H1 (cell line): ENCODE results near the gene IP6K3. TPM values are rescaled to one million over a fixed set of nuclear protein-coding genes. Genes with fewer than 3 reads are reported as not detected.

ENCODE experiments used
- CTCF ChIA-PET: fragments of 300-600 bp; sonication (Branson Sonifier 250); formaldehyde crosslinking; loops from one replicate; lab custom pipeline; 2021; ENCODE audit not compliant: partially characterized antibody; lab: Charles Lee
- POLR2A ChIA-PET: fragments of 300-600 bp; sonication (Branson Sonifier 250); formaldehyde crosslinking; loops from one replicate; lab custom pipeline; 2021; ENCODE audit warnings: inconsistent platforms; ENCODE audit not compliant: partially characterized antibody; lab: Charles Lee
- DNase-seq, 2 experiments: peaks; one replicate each; pipeline versions ENCODE4 v3.0.0 to v3.0.0-alpha.2; 2010 to 2022; ENCODE audit warnings: low spot score in 2 of 2, low read depth in 1 of 2, mixed read lengths in 1 of 2
- FAIRE-seq: peaks from 2 replicates; lab custom pipeline; 2011; peaks lifted over from hg19 to GRCh38; lab: Jason Lieb, UNC
- H2AFZ ChIP-seq: 2 replicates; pipeline ENCODE4 v1.8.1; 2012; ENCODE audit warnings: low read length, inconsistent platforms
- H2AK5ac ChIP-seq: 2 replicates; pipeline ENCODE4 v1.6.1; 2013; ENCODE audit warnings: low read depth, low read length
- H2BK120ac ChIP-seq: replicated peaks from 2 replicates; pipeline ENCODE3; 2013; ENCODE audit warnings: low read depth, low read length, inconsistent platforms
- H2BK12ac ChIP-seq: 2 replicates; pipeline ENCODE4 v1.6.1; 2013; ENCODE audit warnings: low read depth, low read length
- H2BK15ac ChIP-seq: 2 replicates; pipeline ENCODE4 v1.6.1; 2013; ENCODE audit warnings: low read length
- H2BK20ac ChIP-seq: 2 replicates; pipeline ENCODE4 v1.6.1; 2013; ENCODE audit warnings: low read length
- H2BK5ac ChIP-seq: 2 replicates; pipeline ENCODE4 v1.6.1; 2013; ENCODE audit warnings: low read depth, low read length
- H3K14ac ChIP-seq: 2 replicates; pipeline ENCODE4 v1.6.1; 2013; ENCODE audit warnings: inconsistent platforms; ENCODE audit not compliant: insufficient read length
- H3K18ac ChIP-seq: 2 replicates; pipeline ENCODE4 v1.6.1; 2013; ENCODE audit warnings: low read length; ENCODE audit errors: extremely low read depth
- H3K23ac ChIP-seq: 2 replicates; pipeline ENCODE4 v1.6.1; 2013; ENCODE audit warnings: inconsistent platforms; ENCODE audit not compliant: insufficient read length
- H3K23me2 ChIP-seq: 2 replicates; pipeline ENCODE4 v1.6.1; 2013; ENCODE audit warnings: low read depth, low read length
- H3K27ac ChIP-seq: 2 replicates; pipeline ENCODE4 v1.6.1; 2011; ENCODE audit warnings: low read depth, low read length, inconsistent platforms
- H3K27me3 ChIP-seq, 4 experiments: replicated peaks in 1 of 4; 1 replicate in 1 of 4; 2 replicates in 3 of 4; pipeline versions ENCODE4 v1.6.1 to v1.8.1; 2011 to 2013; ENCODE audit warnings: low read length in 3 of 4, mild to moderate bottlenecking in 3 of 4, inconsistent platforms in 2 of 4, mixed read lengths in 2 of 4, moderate library complexity in 1 of 4; ENCODE audit not compliant: control insufficient read depth in 3 of 4, insufficient read depth in 3 of 4; ENCODE audit errors: extremely low read depth in 1 of 4
- H3K36me3 ChIP-seq, 4 experiments: 2 replicates each; pipeline versions ENCODE4 v1.6.1 to v1.8.1; 2011 to 2013; ENCODE audit warnings: mild to moderate bottlenecking in 4 of 4, low read length in 3 of 4, moderate library complexity in 2 of 4, control low read depth in 1 of 4, inconsistent platforms in 1 of 4; ENCODE audit not compliant: insufficient read depth in 4 of 4, control insufficient read depth in 2 of 4
- H3K4ac ChIP-seq: replicated peaks from 2 replicates; pipeline ENCODE3; 2013; ENCODE audit warnings: low read length, low read depth, mixed read lengths, inconsistent platforms; ENCODE audit not compliant: insufficient read length
- H3K4me1 ChIP-seq, 4 experiments: replicated peaks in 1 of 4; 1 replicate in 1 of 4; 2 replicates in 3 of 4; pipeline versions ENCODE4 v1.6.1 to v1.8.1; 2011 to 2013; ENCODE audit warnings: low read length in 3 of 4, inconsistent platforms in 2 of 4, mixed read lengths in 1 of 4; ENCODE audit not compliant: insufficient read depth in 4 of 4, control insufficient read depth in 3 of 4
- H3K4me2 ChIP-seq, 2 experiments: 2 replicates each; pipeline versions ENCODE4 v1.6.1 to v1.8.1; 2011 to 2013; ENCODE audit warnings: low read depth in 2 of 2, low read length in 2 of 2, control low read depth in 1 of 2, inconsistent platforms in 1 of 2, mild to moderate bottlenecking in 1 of 2; ENCODE audit not compliant: insufficient read depth in 1 of 2
- H3K4me3 ChIP-seq, 4 experiments: fragments of 200-600, 300-600 bp in 1 of 4; sonication (generic), shearing (Covaris generic), sonication (Bioruptor Twin) in 1 of 4; 2 replicates each; pipeline versions ENCODE4 v1.5.1 to v1.8.1; 2011 to 2016; ENCODE audit warnings: low read length in 4 of 4, low read depth in 3 of 4, control low read depth in 2 of 4, inconsistent platforms in 2 of 4, mild to moderate bottlenecking in 2 of 4, mixed read lengths in 1 of 4, moderate library complexity in 1 of 4; ENCODE audit not compliant: insufficient read depth in 2 of 4; ENCODE audit errors: extremely low read depth in 1 of 4
- H3K56ac ChIP-seq: replicated peaks from 2 replicates; pipeline ENCODE3; 2013; ENCODE audit warnings: low read depth, mild to moderate bottlenecking, mixed read lengths, low read length, inconsistent platforms; ENCODE audit not compliant: insufficient read length
- H3K79me1 ChIP-seq: 2 replicates; pipeline ENCODE4 v1.6.1; 2013; ENCODE audit warnings: low read depth, low read length, control low read depth
- H3K79me2 ChIP-seq, 2 experiments: 2 replicates each; pipeline versions ENCODE4 v1.6.1 to v1.8.1; 2012 to 2013; ENCODE audit warnings: low read length in 2 of 2, mild to moderate bottlenecking in 2 of 2, inconsistent platforms in 1 of 2; ENCODE audit not compliant: insufficient read depth in 2 of 2, control insufficient read depth in 1 of 2
- H3K9ac ChIP-seq, 4 experiments: replicated peaks in 1 of 4; 1 replicate in 1 of 4; 2 replicates in 3 of 4; pipeline versions ENCODE4 v1.6.1 to v1.8.1; 2011 to 2013; ENCODE audit warnings: low read depth in 3 of 4, low read length in 3 of 4, control low read depth in 2 of 4, mild to moderate bottlenecking in 2 of 4, moderate library complexity in 2 of 4, inconsistent platforms in 1 of 4; ENCODE audit errors: extremely low read depth in 1 of 4
- H3K9me3 ChIP-seq, 2 experiments: 2 replicates each; pipeline versions ENCODE4 v1.6.1 to v1.8.1; 2012 to 2013; ENCODE audit warnings: mild to moderate bottlenecking in 2 of 2, moderate library complexity in 2 of 2, control low read depth in 1 of 2, inconsistent platforms in 1 of 2, low read depth in 1 of 2, low read length in 1 of 2, mixed read lengths in 1 of 2; ENCODE audit not compliant: insufficient read depth in 2 of 2
- H4K20me1 ChIP-seq, 2 experiments: replicated peaks in 1 of 2; 2 replicates each; pipeline versions ENCODE3 to v1.8.1; 2011 to 2013; ENCODE audit warnings: inconsistent platforms in 2 of 2, low read length in 2 of 2, mild to moderate bottlenecking in 1 of 2; ENCODE audit not compliant: insufficient read depth in 2 of 2, control insufficient read depth in 1 of 2
- H4K5ac ChIP-seq: 2 replicates; pipeline ENCODE4 v1.6.1; 2013; ENCODE audit warnings: low read length, low read depth, mixed read lengths, inconsistent platforms; ENCODE audit not compliant: insufficient read length
- H4K8ac ChIP-seq: 2 replicates; pipeline ENCODE4 v1.8.0; 2013; ENCODE audit warnings: mild to moderate bottlenecking, moderate library complexity, low read length, inconsistent platforms; ENCODE audit not compliant: insufficient read depth; ENCODE audit errors: extremely low read depth
- H4K91ac ChIP-seq: replicated peaks from 2 replicates; pipeline ENCODE3; 2013; ENCODE audit warnings: low read length, mixed read lengths, inconsistent platforms; ENCODE audit not compliant: insufficient read length
- EGR1 ChIP-seq: IDR thresholded peaks from 2 replicates; pipeline ENCODE4 v1.6.1; 2011; ENCODE audit warnings: low read depth, low read length, borderline replicate concordance
- WGBS, 2 experiments: shearing (Covaris generic) in 1 of 2; methylation state at CpG; one replicate each; pipeline versions ENCODE4 v1.1.6 to v1.1.7; 2013 to 2015; ENCODE audit warnings: low lambda C conversion rate in 2 of 2, mixed read lengths in 2 of 2, inconsistent platforms in 1 of 2, low coverage in 1 of 2, missing lambda C conversion rate in 1 of 2; ENCODE audit not compliant: insufficient replicate concordance in 2 of 2, insufficient coverage in 1 of 2, insufficient read length in 1 of 2; ENCODE audit errors: extremely low coverage in 1 of 2, missing lambda C conversion rate in 1 of 2; 5-methylcytosine and 5-hydroxymethylcytosine counted together
- long read RNA-seq, 2 experiments: library from RNA in 1 of 2; library from capped mRNA in 1 of 2; stranded (forward); transcript quantifications; one replicate each; pipeline ENCODE4 v2.0.0, GENCODE V29; 2021; ENCODE audit warnings: inconsistent platforms in 1 of 2
- polyA minus RNA-seq, 3 experiments: library from RNA; depleted of rRNA, polyadenylated mRNA; stranded (reverse); fragments of >200 nt; gene quantifications; 1 replicate in 2 of 3; 2 replicates in 1 of 3; pipeline ENCODE4 v1.2.3, GENCODE V29; 2011
- polyA plus RNA-seq, 7 experiments: library from polyadenylated mRNA; depleted of rRNA in 3 of 7; stranded (reverse) in 5 of 7; unstranded in 2 of 7; fragments of >200 nt in 5 of 7; fragments of 200-250 nt in 2 of 7; gene quantifications; 1 replicate in 5 of 7; 2 replicates in 1 of 7; 4 replicates in 1 of 7; pipeline versions ENCODE4 v1.2.1 to v1.2.3, GENCODE V29; 2011 to 2013; ENCODE audit warnings: missing spikeins in 2 of 7, mixed read lengths in 2 of 7
- total RNA-seq: library from RNA; stranded (reverse); fragmentation: NEBNext Ultra II Directional; extraction: Animal tissue kit (Norgen Biotek cat#: 25700); gene quantifications from 2 replicates; pipeline ENCODE4 v1.2.1, GENCODE V29; 2021

IP6K3 gene
- total RNA-seq, result 0.22 and 0.23 TPM in 2 replicates
- 0.73 and 0.93 TPM in 2 replicates for polyA plus RNA-seq (2011; rRNA removed)
- 0.72 TPM for polyA plus RNA-seq (2011; cell fraction: cytosol; rRNA removed)
- polyA plus RNA-seq (2011; cell fraction: nucleus; rRNA removed), result 0.80 TPM
- 0.25 to 0.81 TPM (median 0.46 TPM) in 4 replicates for polyA plus RNA-seq (2012, experiment 1 of 2)
- 0.26 TPM for polyA plus RNA-seq (2012, experiment 2 of 2)
- 0.14 TPM for polyA plus RNA-seq (2013, experiment 1 of 2)
- 0.13 TPM for polyA plus RNA-seq (2013, experiment 2 of 2)
- polyA minus RNA-seq (2011; rRNA and poly(A)+ RNA removed), result 0.66 and 0.69 TPM in 2 replicates
- polyA minus RNA-seq (2011; cell fraction: cytosol; rRNA and poly(A)+ RNA removed), result not detected
- polyA minus RNA-seq (2011; cell fraction: nucleus; rRNA and poly(A)+ RNA removed), result 1.00 TPM
- long read RNA-seq, experiment 1, result 0 reads
- long read RNA-seq, experiment 2, result 0 reads

DNA sequence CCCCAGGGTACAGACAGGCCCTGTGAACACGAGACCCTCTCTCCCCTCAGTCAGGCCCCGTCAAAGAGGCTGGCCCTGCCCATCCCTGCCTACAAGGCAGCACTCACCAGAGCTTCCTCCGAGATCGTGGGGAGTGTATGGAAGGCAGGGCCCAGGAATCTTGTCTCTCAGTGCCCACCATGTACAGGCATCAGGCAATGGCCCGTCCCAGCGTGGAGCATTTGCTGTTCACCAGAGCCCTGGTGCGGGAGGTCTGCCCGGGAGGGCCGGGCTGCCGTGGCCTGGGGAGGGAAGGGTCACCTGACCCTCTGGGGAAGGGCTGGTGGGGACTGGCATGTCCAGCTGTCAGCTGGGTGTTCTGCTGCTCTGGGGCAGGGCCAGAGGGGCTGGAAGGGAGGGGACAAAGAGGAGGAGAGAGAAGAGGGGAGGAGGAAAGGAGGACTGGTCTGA lies at the start of gene IP6K3:
TSS of gene IP6K3 (minus strand) at position 255 of the 450 bp plus-strand sequence. CDS start 11,429 bp downstream, outside the sequence.
- Histone ChIP-seq H3K27ac (0 out of 2 replicates have a peak within 1 kb of the TSS, but pooled peaks have one; percentile 20), H3K9ac (0 out of 7 replicates have a peak within 1 kb of the TSS, but pooled peaks of 1 of the 4 experiments have one; percentile 21)

More for the DNA sequence above, at the start of gene IP6K3:
- H3K4me3 ChIP-seq, result no peak within 1 kb of the TSS
- FAIRE-seq (no peak), DNase-seq (no peak)
- H2BK12ac ChIP-seq, result peak within 1 kb of the TSS; percentile 96; the same call in 1 of the 2 replicates
- 81% methylated on average over 10 of the region's 10 CpGs; no CpG with 5 or more reads in 1 of the 2 experiments for WGBS, 2 experiments
- H3K36me3 ChIP-seq, result no peaks in the 10 kb centered on the region
- peak within 1 kb of the TSS; percentile 39 for H4K8ac ChIP-seq
- no peaks in the 10 kb centered on the region for H3K79me1 ChIP-seq
- peak within 1 kb of the TSS; percentile 92; the same call in 1 of the 2 replicates for H2BK15ac ChIP-seq
- no peak within 1 kb of the TSS for H3K14ac ChIP-seq
- H2AK5ac ChIP-seq, result peak within 1 kb of the TSS; percentile 59; the same call in 1 of the 2 replicates
- CTCF ChIA-PET, result interaction anchor here (0.7 to 12.0 kb wide), 16 partner anchors 10 to 321 kb away, joined by 3 to 171 read pairs (median 4); partner anchors contain the start of gene UQCC2
- no peak for TF ChIP-seq EGR1
- H3K79me2 ChIP-seq, result no peaks in the 10 kb centered on the region
- H3K18ac ChIP-seq, result peak within 1 kb of the TSS; percentile 13
- H3K23ac ChIP-seq, result no peak within 1 kb of the TSS
- peak within 1 kb of the TSS; percentile 89 for H4K91ac ChIP-seq
- POLR2A ChIA-PET, result interaction anchor here (0.6 to 2.8 kb wide), 5 partner anchors 8 to 24 kb away, joined by 3 to 14 read pairs (median 4); no protein-coding TSS in a partner anchor
- H3K4ac ChIP-seq, result peak within 1 kb of the TSS; percentile 13
- peak within 1 kb of the TSS; percentile 32; the same call in 1 of the 2 replicates for H2BK20ac ChIP-seq
- no peaks in the 10 kb centered on the region for H3K23me2 ChIP-seq
- H3K4me1 ChIP-seq, result peaks cover 7 to 35% (median 23%) of the 10 kb centered on the region in 4 experiments
- peak within 1 kb of the TSS; percentile 7 to 30; a peak in 3 of 4 replicates for H3K4me2 ChIP-seq
- peak within 1 kb of the TSS; percentile 94; the same call in 1 of the 2 replicates for H2BK5ac ChIP-seq
- peak within 1 kb of the TSS; percentile 18 for H4K5ac ChIP-seq
- 0 out of 2 replicates have a peak within 1 kb of the TSS, but pooled peaks have one; percentile 24 for H2AFZ ChIP-seq
- peak within 1 kb of the TSS; percentile 57 for H2BK120ac ChIP-seq
- no peaks in the 10 kb centered on the region for H4K20me1 ChIP-seq
- H3K56ac ChIP-seq, result no peak within 1 kb of the TSS
- H3K9me3 ChIP-seq, result no peaks in the 10 kb centered on the region
- no peaks in the 10 kb centered on the region for H3K27me3 ChIP-seq
